ENCODE data around the gene GRID2.

GRCh38 chr4:93759506-93759905 lies 1455.7 kb downstream of the GRID2 start:
- no peak for TF ChIP-seq CTCF (IDR thresholded peaks at IDR 0.05; ENCODE audit: poor library complexity, severe bottlenecking)
- TF ChIP-seq RAD21 (conservative IDR thresholded peaks at IDR 0.05), result no peak

Measured in neural cell (in vitro differentiated cells).